Activated naive CD4-positive, alpha-beta T cell treated with anti-CD3 and anti-CD28 coated beads for 36 hours (primary cell): ENCODE results near the gene EFNB2. TPM values are rescaled to one million over a fixed set of nuclear protein-coding genes. Genes with fewer than 3 reads are reported as not detected.

Source experiments
- CTCF ChIA-PET: fragments of 350-600 bp; sonication (Branson Sonifier 250); formaldehyde crosslinking; loops from one replicate; lab custom pipeline; 2021; ENCODE audit warnings: antibody characterized with exemption; lab: Charles Lee
- DNase-seq: peaks from one replicate; pipeline ENCODE4 v3.0.0-alpha.2; 2020
- H3K27ac Mint-ChIP-seq: one replicate; pipeline ENCODE4 v1.8.0; 2021; ENCODE audit warnings: mild to moderate bottlenecking, mixed read lengths
- H3K27me3 Mint-ChIP-seq: one replicate; pipeline ENCODE4 v1.8.0; 2021; ENCODE audit warnings: low read depth, mixed read lengths
- H3K36me3 Mint-ChIP-seq: one replicate; pipeline ENCODE4 v1.8.0; 2021; ENCODE audit warnings: low read depth, mixed read lengths
- H3K4me1 Mint-ChIP-seq: one replicate; pipeline ENCODE4 v1.8.0; 2021; ENCODE audit warnings: low read depth, mixed read lengths
- H3K4me3 Mint-ChIP-seq: one replicate; pipeline ENCODE4 v1.8.0; 2021; ENCODE audit warnings: mild to moderate bottlenecking, moderate library complexity, mixed read lengths
- H3K9me3 Mint-ChIP-seq: one replicate; pipeline ENCODE4 v1.8.0; 2021; ENCODE audit warnings: mixed read lengths
- intact Hi-C: fragments of 100-400 bp; cut with micrococcal nuclease; formaldehyde crosslinking; loops from one replicate; pipeline ENCODE4 v1.15.1; 2023
- total RNA-seq, 2 experiments: library from RNA; stranded (reverse); gene quantifications; one replicate each; pipeline ENCODE4 v1.2.3, GENCODE V29; 2021

EFNB2 gene
- total RNA-seq, 2 experiments from 2014 or later: 0.07 to 0.12 TPM

DNA sequence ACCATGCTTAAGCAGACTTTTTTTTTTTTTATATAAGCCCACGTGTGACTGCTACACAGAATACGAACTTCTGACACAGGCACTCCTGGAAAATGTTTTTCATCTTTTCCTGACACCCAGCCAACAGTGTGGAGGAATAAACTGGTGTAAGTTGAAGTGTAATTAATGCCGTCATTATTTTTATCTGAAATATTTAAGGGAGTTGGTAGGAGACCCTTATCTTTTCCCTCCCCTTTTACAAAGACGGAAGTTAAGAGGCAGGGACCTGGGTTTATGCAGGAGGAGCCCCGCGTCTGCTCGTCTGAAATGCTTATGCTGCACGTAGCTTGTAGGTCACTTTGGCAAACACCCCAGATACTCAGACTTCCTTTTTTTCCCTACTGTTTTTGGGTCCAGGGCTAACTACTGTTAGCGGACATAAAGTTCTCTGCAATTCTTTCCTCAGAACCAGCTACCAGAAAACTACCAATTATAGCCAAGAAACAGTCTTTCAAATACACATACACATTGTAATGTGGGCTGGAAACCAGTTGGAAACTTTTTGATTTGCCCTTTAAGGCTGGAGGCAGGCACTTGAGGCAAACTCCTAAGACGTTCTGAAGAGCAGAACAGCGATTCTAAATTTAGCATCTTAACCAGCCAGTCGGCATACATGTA lies 50.8 kb downstream of the EFNB2 start:
- peaks cover 45% of the 10 kb centered on the region for H3K27me3 Mint-ChIP-seq

DNA sequence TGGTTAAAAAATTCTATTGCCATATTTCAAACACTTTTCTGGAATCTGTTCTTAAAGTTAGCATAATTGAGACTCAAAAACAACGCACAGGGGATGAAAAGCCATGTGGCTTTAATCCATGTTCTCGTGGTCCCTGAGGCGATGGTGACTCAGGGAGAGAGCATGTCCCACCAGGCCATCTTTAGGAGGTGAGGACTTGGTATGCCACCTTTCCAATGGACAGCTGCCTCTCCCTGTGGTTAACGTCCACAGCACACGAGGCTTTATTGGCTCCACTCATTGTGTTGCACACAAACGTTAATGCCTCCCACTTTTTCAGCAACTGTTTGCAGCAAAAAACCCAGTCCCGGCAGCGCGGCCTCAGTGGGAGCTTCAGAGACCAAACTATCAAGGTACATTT lies 51.4 kb downstream of the EFNB2 start:
- CTCF ChIA-PET: no interaction called here
- H3K4me1 Mint-ChIP-seq: no peaks in the 10 kb centered on the region
- peaks cover 44% of the 10 kb centered on the region for H3K27me3 Mint-ChIP-seq
- no peak for DNase-seq
- no peaks in the 10 kb centered on the region for H3K36me3 Mint-ChIP-seq
- no peak overlapping the region for H3K4me3 Mint-ChIP-seq
- H3K9me3 Mint-ChIP-seq: peaks cover 3% of the 10 kb centered on the region
- H3K27ac Mint-ChIP-seq: no peak overlapping the region
- intact Hi-C loops: no loop called here

More for the DNA sequence above, 50.8 kb downstream of the EFNB2 start:
- Mint-ChIP-seq H3K27ac (no peak overlapping the region), H3K36me3 (no peaks in the 10 kb centered on the region), H3K4me1 (no peaks in the 10 kb centered on the region), H3K4me3 (no peak overlapping the region), H3K9me3 (peaks cover 3% of the 10 kb centered on the region)
- CTCF ChIA-PET: no interaction called here
- no peak for DNase-seq
- intact Hi-C loops: no loop called here

DNA sequence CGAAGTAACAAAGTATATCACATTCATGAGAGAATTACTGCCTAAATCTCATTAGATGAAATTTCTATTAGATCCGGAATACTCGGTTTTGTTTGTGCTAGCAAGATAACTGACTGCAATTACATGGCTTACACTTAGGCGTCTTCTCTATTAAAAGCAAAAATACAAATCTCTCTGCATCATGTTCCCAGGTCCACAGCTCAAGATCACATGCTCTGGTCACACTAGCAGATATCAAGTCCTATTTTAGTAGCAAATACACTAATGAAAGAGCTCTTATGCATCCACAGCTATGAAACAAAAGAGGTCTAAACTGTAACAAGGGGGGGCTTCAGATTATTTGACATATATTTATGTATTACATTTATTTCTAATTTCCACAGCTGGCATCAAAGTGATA lies 53.5 kb downstream of the EFNB2 start:
- Mint-ChIP-seq H3K4me1 (no peaks in the 10 kb centered on the region), H3K4me3 (no peak overlapping the region), H3K27me3 (peaks cover 42% of the 10 kb centered on the region), H3K27ac (no peak overlapping the region), H3K36me3 (no peaks in the 10 kb centered on the region), H3K9me3 (peaks cover 3% of the 10 kb centered on the region)
- DNase-seq: no peak
- intact Hi-C loops: no loop called here
- CTCF ChIA-PET: no interaction called here

DNA sequence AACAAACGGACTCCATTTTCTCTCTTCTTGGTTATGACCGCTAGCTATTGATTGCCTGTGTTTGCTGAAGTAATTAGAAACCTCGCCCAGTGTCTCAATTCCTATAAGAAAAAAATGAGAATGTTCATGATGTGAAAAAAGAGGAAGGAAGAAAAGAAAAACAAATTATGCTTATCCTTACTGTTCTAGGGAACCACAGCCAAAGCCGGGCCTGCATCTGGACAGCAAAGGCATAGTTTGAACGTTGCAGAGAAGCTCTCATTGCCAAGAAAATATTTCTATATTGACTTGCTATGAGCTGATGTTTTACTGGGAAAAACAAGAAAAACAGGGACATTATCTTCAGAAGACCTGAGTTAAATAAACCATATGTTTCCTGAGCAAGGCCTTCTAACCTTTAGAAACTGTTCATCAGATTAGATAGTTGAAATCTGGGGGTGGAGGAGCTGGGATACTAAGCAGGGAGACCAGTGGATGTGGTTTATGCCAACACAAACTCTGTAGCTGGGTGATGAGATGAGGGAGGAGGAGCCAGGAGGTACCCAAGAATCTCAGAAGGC lies 55.0 kb downstream of the EFNB2 start:
- intact Hi-C loops: no loop called here
- Mint-ChIP-seq H3K36me3 (no peaks in the 10 kb centered on the region), H3K27me3 (peaks cover 36% of the 10 kb centered on the region), H3K9me3 (peaks cover 3% of the 10 kb centered on the region), H3K27ac (no peak overlapping the region), H3K4me1 (no peaks in the 10 kb centered on the region), H3K4me3 (no peak overlapping the region)
- DNase-seq: no peak
- CTCF ChIA-PET: interaction anchor here (0.6 kb wide), 1 partner anchor 59 kb away, joined by 4 read pairs; no protein-coding TSS in a partner anchor

DNA sequence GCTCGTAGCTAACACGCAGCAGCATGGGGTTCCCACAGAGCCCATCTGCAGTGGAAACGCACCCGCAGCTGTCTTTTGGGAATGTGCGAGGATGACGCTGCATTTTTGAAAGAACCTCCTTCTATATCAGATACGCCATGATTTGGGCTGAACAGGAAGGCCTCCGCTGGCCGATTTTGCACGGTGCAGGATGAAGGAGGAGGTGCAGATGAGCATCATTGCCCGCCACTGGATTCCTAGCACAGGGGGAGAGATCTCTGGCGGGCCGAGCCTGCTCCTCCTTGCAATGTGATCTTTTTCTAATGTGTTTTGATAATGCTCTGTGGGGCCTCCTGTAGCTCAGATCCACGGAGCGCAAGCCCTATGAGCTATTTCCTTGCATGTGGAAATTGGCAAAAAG lies 55.5 kb downstream of the EFNB2 start:
- intact Hi-C loops: no loop called here

DNA sequence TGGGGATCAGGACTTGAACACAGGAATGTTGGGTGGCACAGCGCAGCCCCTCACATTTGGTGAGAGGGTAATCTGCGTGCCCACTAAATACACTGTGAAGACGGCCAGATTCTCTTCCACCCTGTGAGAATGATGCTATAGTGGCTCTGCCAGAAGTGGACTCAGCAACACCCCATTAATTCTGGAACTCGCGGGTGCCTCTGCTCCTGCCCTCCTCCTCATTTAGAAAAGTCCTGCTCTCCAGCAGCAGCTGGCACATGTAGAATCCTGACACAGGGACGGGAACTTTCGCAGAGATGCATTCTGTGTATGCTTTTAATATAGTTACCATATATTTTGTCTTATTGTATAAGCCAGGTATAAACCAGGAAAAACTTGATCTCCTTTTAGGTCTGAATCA lies 57.3 kb downstream of the EFNB2 start:
- Mint-ChIP-seq H3K4me1 (no peaks in the 10 kb centered on the region), H3K27ac (no peak overlapping the region), H3K9me3 (peaks cover 3% of the 10 kb centered on the region), H3K36me3 (no peaks in the 10 kb centered on the region), H3K27me3 (peaks cover 32% of the 10 kb centered on the region), H3K4me3 (no peak overlapping the region)
- intact Hi-C loops: no loop called here
- no peak for DNase-seq
- CTCF ChIA-PET: no interaction called here

More for the DNA sequence above, 55.5 kb downstream of the EFNB2 start:
- Mint-ChIP-seq H3K4me3 (no peak overlapping the region), H3K27me3 (peaks cover 36% of the 10 kb centered on the region), H3K4me1 (no peaks in the 10 kb centered on the region), H3K36me3 (no peaks in the 10 kb centered on the region), H3K9me3 (peaks cover 3% of the 10 kb centered on the region), H3K27ac (no peak overlapping the region)
- CTCF ChIA-PET: no interaction called here
- no peak for DNase-seq

DNA sequence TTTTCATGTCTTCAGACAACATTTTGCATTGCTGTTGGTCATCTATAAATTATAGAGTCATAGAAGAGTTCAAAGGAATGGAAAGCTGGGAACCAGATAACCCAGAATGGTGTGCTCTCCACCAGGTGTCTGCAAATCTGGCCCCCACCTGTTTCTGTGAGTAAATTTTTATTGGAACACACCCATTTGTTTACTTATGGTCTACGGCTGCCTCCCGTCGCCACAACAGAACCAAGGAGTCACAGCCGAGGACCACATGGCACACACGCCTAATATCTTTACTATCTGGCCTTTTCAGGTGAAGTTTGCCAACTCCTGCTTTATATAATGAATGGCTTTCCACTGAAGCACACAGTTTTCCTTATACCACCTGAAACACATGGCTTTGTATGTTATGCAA lies 58.2 kb downstream of the EFNB2 start:
- peaks cover under 1% of the 10 kb centered on the region for H3K9me3 Mint-ChIP-seq
- no peak for DNase-seq
- H3K4me1 Mint-ChIP-seq: no peaks in the 10 kb centered on the region
- CTCF ChIA-PET: no interaction called here
- no peak overlapping the region for H3K4me3 Mint-ChIP-seq
- no peak overlapping the region for H3K27ac Mint-ChIP-seq
- intact Hi-C loops: no loop called here
- peaks cover 32% of the 10 kb centered on the region for H3K27me3 Mint-ChIP-seq
- H3K36me3 Mint-ChIP-seq: no peaks in the 10 kb centered on the region

DNA sequence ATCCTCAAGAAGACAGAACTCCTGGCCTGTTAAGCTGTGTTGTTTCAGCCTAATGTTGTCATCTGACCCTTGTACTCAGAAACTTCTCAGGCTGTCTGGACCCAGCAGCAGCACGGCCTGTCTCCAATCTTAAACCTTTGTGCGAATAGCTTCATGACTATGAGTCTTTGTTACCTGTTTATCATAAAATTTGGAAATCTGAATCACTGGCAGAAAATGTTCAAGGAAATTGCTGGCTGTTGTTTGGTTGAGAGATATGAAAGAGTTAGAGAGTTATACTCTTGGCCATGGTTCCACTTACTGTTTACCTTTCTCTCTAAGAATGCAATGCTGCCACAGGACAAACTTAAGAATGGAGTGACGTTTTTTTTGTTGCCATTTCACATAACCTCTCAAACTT lies 59.6 kb downstream of the EFNB2 start:
- Mint-ChIP-seq H3K9me3 (no peaks in the 10 kb centered on the region), H3K36me3 (no peaks in the 10 kb centered on the region), H3K27ac (no peak overlapping the region), H3K4me3 (no peak overlapping the region), H3K4me1 (no peaks in the 10 kb centered on the region), H3K27me3 (peaks cover 26% of the 10 kb centered on the region)
- intact Hi-C loops: no loop called here
- no peak for DNase-seq
- CTCF ChIA-PET: no interaction called here

DNA sequence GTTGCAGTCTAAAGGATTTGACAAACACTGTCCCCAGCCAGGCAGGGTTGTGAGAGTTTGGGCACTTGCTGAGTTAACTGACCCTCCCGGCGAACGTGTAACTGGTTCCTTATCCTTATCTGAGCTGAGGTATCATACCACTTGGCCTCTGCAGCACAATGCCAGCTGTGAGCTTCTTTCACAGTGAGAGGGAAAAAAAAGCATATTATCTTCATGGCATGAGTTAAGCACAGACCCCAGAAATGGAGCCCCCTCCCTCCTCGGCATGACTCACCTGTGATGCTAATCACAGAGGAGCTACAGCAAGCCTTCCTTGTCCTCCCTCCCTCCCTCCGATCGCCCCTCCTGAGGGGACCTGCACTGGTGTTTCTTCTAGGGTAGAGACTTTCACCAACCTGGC lies 60.5 kb downstream of the EFNB2 start:
- Mint-ChIP-seq H3K4me3 (no peak overlapping the region), H3K27me3 (peaks cover 23% of the 10 kb centered on the region), H3K27ac (no peak overlapping the region), H3K36me3 (no peaks in the 10 kb centered on the region), H3K9me3 (no peaks in the 10 kb centered on the region), H3K4me1 (no peaks in the 10 kb centered on the region)
- no peak for DNase-seq
- CTCF ChIA-PET: no interaction called here
- intact Hi-C loops: no loop called here

DNA sequence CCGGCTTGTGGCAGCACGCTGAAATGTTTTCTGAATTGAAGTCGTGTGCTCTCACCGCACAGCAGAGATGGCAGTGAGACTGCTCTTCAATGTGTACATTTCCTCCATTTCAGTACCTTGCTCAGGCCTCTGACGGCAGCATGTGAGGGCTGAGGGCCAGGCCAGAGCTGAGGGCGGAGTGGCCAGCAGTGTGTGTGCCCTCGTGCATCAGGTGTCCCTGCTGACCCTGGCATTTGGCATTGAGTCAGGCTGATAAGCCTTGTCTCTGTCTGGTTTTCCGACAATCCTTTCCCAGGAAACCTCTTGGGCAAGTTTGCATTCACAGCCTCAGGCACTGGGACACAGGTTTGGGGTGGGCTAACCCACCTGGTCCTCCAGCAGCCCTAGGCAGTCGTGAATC lies 62.3 kb downstream of the EFNB2 start:
- Mint-ChIP-seq H3K9me3 (no peaks in the 10 kb centered on the region), H3K4me3 (no peak overlapping the region), H3K36me3 (no peaks in the 10 kb centered on the region), H3K27me3 (peaks cover 12% of the 10 kb centered on the region), H3K27ac (no peak overlapping the region), H3K4me1 (no peaks in the 10 kb centered on the region)
- intact Hi-C loops: no loop called here
- DNase-seq: no peak
- CTCF ChIA-PET: no interaction called here

DNA sequence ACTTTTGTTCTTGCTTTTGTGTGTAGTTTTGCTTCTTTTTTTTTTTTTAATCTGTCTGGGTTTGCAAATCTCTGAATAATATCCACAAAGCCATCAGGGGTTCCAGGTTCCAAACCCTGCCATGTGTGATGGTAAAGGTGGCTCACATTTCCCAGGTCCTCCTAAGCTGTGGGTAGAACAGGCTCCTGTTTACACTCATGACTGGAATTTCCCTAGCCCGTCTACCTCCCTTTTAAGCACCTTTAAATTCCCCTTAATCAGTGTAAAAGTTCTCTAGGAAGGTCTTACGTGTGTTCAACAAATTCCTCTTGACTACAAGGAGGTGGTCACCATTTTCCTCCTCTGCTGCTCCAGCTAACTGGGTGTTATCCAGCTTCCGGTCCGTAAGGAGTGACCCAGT lies 62.8 kb downstream of the EFNB2 start:
- no peaks in the 10 kb centered on the region for H3K4me1 Mint-ChIP-seq
- CTCF ChIA-PET: no interaction called here
- no peak overlapping the region for H3K27ac Mint-ChIP-seq
- DNase-seq: no peak
- intact Hi-C loops: no loop called here
- H3K4me3 Mint-ChIP-seq: no peak overlapping the region
- H3K36me3 Mint-ChIP-seq: no peaks in the 10 kb centered on the region
- H3K27me3 Mint-ChIP-seq: peaks cover 9% of the 10 kb centered on the region
- no peaks in the 10 kb centered on the region for H3K9me3 Mint-ChIP-seq

DNA sequence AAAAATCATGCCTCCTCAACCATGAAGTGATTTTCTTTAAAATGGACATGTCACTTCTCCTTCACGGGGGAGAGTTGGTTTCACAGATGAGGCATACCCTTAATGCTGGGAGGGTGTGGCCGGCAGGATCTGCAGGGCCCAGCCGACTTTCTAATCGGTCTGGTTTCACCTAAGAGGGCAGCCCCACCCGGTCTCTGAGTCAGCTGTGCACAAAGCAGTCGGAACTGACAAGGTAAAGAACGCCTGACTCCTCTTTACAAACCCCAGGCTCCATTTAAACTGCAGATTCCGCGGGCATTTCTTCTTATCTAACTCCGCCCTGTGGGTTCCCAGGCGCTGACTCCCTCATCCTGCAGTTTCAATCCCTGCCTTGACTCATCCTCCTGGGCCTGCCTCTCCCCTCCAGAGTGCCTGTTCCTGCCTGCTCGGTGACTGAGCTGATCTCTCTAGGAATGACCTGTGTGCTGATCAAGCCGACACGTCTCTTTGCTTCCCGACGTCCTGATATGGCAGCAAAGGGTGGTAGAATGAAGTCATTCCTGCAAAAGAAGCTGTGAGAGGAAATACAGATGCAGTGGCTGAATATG lies 63.4 kb downstream of the EFNB2 start:
- H3K27ac Mint-ChIP-seq: no peak overlapping the region
- no peak overlapping the region for H3K4me3 Mint-ChIP-seq

DNA sequence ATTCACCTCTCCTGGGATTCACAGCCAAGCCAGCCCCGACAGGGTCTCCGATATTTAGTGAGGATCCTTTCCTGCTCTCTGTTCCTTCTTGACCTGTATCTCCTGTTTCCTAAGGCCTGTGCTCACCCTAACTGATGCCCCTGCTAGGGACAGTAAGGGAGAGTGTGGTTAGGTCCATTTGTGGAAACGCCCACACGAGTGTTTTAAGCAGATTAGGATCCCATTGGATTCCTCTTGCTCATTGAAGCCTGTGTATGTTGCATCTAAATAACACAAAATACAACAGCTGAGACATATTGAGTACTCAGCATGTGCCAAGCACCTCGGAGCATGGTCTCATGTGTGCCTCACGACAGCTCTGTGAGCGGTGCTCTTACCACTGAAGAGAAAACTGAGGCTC lies 64.9 kb downstream of the EFNB2 start:
- H3K4me1 Mint-ChIP-seq: no peaks in the 10 kb centered on the region
- H3K36me3 Mint-ChIP-seq: no peaks in the 10 kb centered on the region
- intact Hi-C loops: no loop called here
- no peaks in the 10 kb centered on the region for H3K9me3 Mint-ChIP-seq
- no peak overlapping the region for H3K27ac Mint-ChIP-seq
- no peak for DNase-seq
- no peaks in the 10 kb centered on the region for H3K27me3 Mint-ChIP-seq
- H3K4me3 Mint-ChIP-seq: no peak overlapping the region
- CTCF ChIA-PET: no interaction called here

More for the DNA sequence above, 63.4 kb downstream of the EFNB2 start:
- peaks cover 7% of the 10 kb centered on the region for H3K27me3 Mint-ChIP-seq
- CTCF ChIA-PET: no interaction called here
- DNase-seq: no peak
- H3K4me1 Mint-ChIP-seq: no peaks in the 10 kb centered on the region
- intact Hi-C loops: no loop called here
- H3K36me3 Mint-ChIP-seq: no peaks in the 10 kb centered on the region
- no peaks in the 10 kb centered on the region for H3K9me3 Mint-ChIP-seq
